ENCODE measurements around the gene PLA2G2C.

The PLA2G2C gene

DNA sequence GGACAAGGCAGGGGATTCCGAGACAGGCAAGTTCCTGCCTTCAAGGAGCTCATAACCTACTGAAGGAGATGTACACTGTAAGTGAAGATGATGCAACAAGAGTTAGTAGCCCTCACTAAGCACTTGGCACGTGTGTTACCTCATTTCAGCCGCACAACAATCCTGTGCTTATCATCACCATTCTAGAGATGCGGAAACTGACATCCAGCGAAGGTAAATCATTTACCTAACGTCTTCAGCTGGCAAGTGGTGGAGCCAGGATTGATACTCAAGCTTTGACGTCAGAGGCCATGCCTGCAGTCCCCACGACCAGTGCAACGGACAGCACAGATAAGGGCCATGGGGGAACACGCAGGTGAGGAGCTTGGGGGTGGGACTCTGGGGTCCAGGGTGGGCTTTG, 3.3 kb downstream of the PLA2G2C start:
- DNase-seq = no peak

DNA sequence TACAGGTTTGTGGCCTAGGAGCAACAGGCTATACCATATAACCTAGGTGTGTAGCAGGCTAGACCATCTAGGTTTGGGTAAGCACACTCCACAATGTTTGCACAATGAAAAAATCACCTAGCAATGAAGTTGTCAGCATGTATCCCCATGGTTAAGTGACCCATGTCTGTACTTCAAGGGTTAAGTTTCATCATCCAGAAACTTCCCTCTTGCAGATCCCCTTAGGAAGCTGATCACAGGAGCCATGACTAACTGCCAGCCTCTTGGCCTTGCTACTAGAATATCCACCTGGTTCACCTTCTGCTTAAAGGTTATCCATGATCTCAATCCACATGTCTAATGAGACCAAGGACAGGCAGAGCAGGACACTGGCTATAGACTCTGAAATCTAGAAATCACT, 3.9 kb downstream of the PLA2G2C start:
- no peak for DNase-seq

DNA sequence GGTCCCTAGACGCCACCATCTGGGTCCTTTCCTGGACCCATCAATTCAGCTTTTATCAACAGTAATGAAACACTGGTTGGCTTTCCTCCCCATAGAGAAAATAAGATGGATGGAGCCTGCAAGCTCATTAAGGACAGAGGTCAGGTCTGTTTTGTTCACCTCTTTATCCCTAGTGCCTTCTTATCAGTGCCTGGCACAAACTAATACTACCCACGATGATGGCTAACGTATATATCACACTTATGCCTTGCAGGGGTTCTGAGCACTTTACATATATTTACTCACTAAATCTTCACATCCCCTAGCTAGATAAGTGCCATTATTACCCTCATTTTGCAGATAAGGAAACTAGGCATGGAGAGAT, 5.5 kb downstream of the PLA2G2C start:
- DNase-seq = no peak

- DNase-seq = no peak
Measured at GRCh38 chr1:20180129-20180843, 6.0 kb downstream of the PLA2G2C start.

- DNase-seq = no peak
Measured at GRCh38 chr1:20179371-20180128, 6.8 kb downstream of the PLA2G2C start.

GRCh38 chr1:20178634-20179370, 7.5 kb downstream of the PLA2G2C start:
- DNase-seq = no peak

GRCh38 chr1:20174937-20175666, 11.2 kb downstream of the PLA2G2C start:
- no peak for DNase-seq

GRCh38 chr1:20172033-20172590, 14.2 kb downstream of the PLA2G2C start:
- DNase-seq = no peak

GRCh38 chr1:20169932-20170331, 16.4 kb downstream of the PLA2G2C start:
- DNase-seq = no peak

- no peak for DNase-seq
Measured at GRCh38 chr1:20168564-20169491, 17.5 kb downstream of the PLA2G2C start.

DNA sequence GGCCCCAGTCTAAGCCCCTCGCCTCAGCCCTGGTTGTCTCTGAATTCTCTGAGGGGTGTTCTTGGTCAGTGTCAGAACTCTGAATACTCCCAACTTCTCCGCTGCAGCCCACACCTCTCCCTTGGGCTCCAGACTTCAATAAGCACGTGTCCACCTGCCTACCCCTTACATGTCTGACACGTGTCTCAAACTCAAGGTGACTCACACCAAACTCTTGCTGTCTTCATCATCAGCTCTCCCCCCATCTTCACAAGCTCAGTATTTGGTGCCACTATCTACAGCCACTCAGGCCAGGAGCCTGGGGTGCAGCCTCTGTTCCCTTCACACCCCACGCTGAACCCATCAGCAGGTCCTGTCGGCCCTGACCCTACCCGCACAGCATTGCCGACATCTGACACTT, 19.2 kb downstream of the PLA2G2C start:
- no peak for DNase-seq

DNA sequence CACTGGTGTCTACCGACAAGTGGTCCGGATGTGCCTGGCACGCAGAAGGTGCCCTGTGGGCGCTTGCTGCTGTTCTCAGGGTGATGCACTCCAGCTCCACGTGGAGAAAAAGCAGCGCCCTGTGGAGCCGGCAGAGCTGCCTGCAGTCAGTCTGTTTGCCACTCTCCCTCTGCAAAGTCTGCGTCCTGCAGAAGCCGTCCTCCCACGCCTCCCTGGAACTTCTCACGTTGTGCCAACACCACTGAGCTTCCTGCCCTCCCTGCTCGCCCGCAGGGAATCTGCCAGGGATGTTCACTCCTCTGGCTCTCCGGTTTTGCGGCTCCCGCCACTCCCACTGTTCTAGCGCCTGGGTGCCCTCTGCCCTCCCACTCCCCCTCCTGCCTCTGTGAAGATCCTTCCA, 20.3 kb downstream of the PLA2G2C start:
- no peak for DNase-seq

DNA sequence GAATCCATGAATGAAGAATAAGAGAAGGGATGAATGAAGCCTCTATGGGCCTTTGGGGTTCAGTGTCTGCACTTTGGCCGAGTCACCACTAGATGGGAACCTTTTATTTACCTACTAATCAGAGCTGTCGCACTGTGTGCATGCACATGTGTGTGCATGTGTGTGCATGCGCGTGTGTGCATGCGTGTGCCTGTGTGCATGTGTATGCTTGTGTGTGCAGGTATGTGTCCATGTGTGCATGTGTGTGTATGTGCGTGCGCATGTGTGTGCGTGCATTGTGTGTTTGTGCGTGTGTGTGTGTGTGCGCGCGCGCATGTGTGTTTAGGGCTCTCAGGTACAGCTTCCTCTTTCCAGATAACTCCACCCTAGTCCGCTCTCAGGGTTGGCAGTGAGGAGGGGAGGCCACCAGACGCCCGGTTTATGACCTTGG, 20.8 kb downstream of the PLA2G2C start:
- no peak for DNase-seq

- no peak for DNase-seq
Measured at GRCh38 chr1:20164694-20165202, 21.6 kb downstream of the PLA2G2C start.

DNA sequence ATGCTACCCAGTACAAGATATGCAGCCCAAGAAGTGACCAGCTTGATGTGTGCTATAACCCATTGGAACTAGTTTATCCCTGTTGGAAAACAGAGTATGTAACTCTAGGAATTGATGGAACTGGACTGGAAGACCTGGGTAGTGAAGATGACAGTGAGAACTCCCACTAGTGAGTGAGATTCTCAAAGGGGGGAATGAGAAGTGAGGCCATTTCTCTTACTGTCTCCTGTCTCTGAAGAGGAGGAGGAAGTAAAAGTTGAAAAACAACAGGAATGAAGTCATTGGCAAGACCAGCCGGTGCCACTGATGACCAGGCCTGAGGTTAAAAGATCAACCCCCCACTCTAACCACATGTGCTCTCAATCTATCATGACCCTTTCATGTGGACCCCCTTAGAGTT, 26.3 kb downstream of the PLA2G2C start:
- DNase-seq = no peak

DNA sequence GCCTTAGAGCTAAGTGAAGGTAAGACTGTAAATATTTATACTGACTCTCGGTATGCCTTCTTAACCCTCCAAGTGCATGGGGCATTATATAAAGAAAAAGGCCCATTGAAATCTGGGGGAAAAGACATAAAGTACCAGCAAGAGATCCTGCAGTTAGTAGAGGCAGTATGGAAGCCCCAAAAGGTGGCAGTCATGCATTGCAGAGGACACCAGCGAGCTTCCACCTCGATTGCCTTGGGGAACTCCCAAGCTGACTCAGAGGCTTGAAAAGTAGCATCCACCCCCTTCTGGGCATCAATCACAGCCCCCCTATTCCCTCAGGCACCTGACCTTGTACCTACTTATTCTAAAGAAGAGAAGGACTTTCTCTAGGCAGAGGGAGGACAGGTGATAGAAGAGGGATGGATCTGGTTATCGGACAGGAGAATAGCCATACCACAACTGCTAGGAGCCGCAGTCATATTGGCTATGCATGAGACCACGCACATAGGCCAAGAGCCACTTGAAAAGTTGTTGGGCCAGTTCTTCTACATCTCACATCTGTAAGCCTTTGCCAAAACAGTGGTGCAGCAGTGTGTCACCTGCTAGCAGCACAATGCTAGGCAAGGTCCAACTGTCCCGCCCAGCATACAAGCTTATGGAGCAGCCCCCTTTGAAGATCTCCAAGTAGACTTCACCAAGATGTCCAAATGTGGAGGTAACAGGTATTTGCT, 27.8 kb downstream of the PLA2G2C start:
- DNase-seq = no peak

DNA sequence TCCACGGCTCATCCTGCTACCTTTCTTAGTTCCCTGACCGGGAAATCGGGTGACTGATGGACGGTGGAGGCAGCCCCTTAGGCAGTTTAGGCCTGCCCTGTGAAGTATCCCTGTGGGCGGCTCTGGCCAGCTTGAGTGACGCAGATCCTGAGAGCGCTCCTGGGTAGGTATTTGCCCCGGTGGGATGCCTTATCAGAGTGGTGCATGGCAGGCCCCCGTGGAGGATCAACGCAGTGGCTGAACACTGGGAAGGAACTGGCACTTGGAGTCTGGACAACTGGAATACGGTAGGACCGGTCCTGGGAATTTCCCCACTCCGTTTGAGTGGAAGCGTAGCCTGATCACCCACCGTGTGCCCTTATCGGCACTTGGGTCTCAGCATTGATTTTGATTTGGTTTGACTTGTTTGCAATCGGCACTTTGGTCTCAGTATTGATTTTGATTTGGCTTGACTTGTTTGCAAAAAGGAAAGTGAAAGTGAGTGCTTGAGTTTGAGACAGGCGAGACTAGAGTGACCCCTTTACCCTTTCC, 32.0 kb downstream of the PLA2G2C start:
- no peak for DNase-seq

GRCh38 chr1:20153000-20153418, 33.3 kb downstream of the PLA2G2C start:
- DNase-seq = no peak

DNA sequence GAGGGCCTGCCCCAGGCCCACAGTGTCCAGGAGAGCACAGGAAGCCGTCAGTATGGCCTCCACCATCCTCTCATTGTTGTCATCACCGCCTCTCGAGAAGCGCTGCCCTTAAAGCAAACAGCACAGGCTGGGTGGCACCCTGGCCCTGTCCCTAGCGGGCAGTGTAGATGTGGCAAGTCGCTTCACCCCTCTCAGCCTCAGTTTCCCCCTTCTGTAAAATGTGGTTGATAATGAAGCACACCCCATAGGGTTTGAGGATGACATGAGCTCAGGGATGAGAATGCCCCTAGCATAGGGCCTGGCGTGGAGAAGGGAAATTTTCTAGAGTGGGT, 33.8 kb downstream of the PLA2G2C start:
- DNase-seq = no peak

GRCh38 chr1:20151906-20152598, 34.3 kb downstream of the PLA2G2C start:
- DNase-seq = peak; percentile 61
